Progenitor cell of endocrine pancreas (in vitro differentiated cells): ENCODE measurements around the gene XNDC1N. TPM values are rescaled to one million over a fixed set of nuclear protein-coding genes. Genes with fewer than 3 reads are reported as not detected.

Experiments
- DNase-seq: peaks from one replicate; pipeline ENCODE4 v3.0.0; 2021; ENCODE audit warnings: low spot score; ENCODE audit not compliant: unreplicated experiment
- H3K27ac Mint-ChIP-seq: 2 replicates; pipeline ENCODE4 v1.8.0; 2021; ENCODE audit warnings: mild to moderate bottlenecking, moderate library complexity, mixed read lengths
- H3K27me3 Mint-ChIP-seq: 2 replicates; pipeline ENCODE4 v1.8.0; 2021; ENCODE audit warnings: mixed read lengths
- H3K36me3 Mint-ChIP-seq: 2 replicates; pipeline ENCODE4 v1.8.0; 2022; ENCODE audit warnings: mixed read lengths; ENCODE audit not compliant: insufficient read depth
- H3K4me1 Mint-ChIP-seq: 2 replicates; pipeline ENCODE4 v1.8.0; 2021; ENCODE audit warnings: low read depth, mixed read lengths
- H3K4me3 Mint-ChIP-seq: 2 replicates; pipeline ENCODE4 v1.8.0; 2021; ENCODE audit warnings: low read depth, mild to moderate bottlenecking, moderate library complexity, mixed read lengths
- H3K9me3 Mint-ChIP-seq: 2 replicates; pipeline ENCODE4 v1.8.0; 2021; ENCODE audit warnings: low read depth, mixed read lengths
- total RNA-seq: library from RNA; stranded (reverse); gene quantifications from 2 replicates; pipeline ENCODE4 v1.2.1, GENCODE V29; 2021
- TF ChIP-seq, protein P1 (sequence below): fragments of 200-600 bp; sonication (generic); IDR thresholded peaks from one replicate; pipeline ENCODE4 v1.5.0; 2021; ENCODE audit warnings: antibody characterized with exemption, mild to moderate bottlenecking; ENCODE audit not compliant: unreplicated experiment

The XNDC1N gene
- total RNA-seq, 1 donor from 2014 or later: 12.3 TPM

DNA sequence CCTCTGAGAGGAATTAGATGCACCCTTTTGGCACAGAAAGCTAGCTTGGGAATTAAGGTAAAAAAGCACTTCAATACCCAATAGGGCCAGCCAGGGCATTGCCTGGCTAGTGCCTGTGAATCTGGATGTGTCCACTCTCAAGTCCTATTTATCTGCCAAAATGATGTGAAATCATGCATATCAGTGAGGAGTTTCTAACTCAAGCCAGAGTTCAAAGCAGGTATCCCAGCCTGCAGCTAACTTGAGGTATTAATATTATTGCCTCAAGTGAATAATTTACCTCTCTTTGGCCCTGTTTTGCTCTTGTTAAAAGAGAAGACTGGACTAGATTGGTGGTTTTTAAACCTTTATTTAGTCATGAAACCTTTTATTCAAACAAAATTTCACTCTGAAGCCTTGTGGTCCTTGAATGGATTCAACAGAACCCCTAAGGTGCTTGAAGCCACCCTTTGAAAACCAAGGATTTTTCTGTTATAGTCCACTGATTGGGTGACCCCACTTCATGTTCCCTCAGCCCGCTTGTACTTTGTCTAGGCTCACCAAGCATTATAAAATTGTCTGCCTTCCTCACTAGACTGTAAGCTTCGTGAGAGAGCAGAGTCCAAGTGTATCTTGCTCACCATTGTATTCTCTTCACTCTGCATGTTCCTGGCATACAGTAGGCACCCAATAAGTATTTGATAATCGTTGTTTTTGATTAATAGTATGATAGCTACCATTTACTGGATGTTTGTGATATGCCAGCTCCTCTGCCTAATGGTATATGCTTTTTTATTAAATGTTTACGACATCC lies 4.9 kb upstream of the XNDC1N start:
- Mint-ChIP-seq H3K27ac (no peak overlapping the region), H3K4me3 (no peak overlapping the region), H3K27me3 (no peaks in the 10 kb centered on the region), H3K9me3 (no peaks in the 10 kb centered on the region), H3K4me1 (peaks cover 14% of the 10 kb centered on the region), H3K36me3 (peaks cover 1% of the 10 kb centered on the region)
- DNase-seq: no peak
- TF ChIP-seq, protein P1, sequence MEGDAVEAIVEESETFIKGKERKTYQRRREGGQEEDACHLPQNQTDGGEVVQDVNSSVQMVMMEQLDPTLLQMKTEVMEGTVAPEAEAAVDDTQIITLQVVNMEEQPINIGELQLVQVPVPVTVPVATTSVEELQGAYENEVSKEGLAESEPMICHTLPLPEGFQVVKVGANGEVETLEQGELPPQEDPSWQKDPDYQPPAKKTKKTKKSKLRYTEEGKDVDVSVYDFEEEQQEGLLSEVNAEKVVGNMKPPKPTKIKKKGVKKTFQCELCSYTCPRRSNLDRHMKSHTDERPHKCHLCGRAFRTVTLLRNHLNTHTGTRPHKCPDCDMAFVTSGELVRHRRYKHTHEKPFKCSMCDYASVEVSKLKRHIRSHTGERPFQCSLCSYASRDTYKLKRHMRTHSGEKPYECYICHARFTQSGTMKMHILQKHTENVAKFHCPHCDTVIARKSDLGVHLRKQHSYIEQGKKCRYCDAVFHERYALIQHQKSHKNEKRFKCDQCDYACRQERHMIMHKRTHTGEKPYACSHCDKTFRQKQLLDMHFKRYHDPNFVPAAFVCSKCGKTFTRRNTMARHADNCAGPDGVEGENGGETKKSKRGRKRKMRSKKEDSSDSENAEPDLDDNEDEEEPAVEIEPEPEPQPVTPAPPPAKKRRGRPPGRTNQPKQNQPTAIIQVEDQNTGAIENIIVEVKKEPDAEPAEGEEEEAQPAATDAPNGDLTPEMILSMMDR: no peak

DNA sequence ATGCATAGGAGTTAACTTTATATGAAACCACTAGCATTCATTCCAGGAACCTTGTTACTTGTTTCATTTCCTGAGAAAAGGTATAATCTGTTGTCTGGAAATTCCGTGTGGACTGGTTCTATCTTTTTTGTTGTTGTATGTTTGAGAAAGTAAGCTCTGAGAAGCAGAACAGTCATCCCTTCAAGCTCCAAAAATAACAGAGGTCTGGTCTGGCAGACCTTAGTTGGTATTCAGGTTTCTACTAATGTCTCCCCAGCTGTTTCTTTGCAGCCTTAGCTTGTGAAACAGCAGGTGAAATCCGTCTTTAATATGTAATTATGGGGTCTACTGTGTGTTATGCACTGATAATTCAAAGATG lies 2.8 kb upstream of the XNDC1N start:
- TF ChIP-seq, protein P1: no peak
- Mint-ChIP-seq H3K36me3 (no peaks in the 10 kb centered on the region), H3K9me3 (no peaks in the 10 kb centered on the region), H3K4me3 (peak overlapping the region; percentile 97), H3K4me1 (peaks cover 22% of the 10 kb centered on the region), H3K27ac (no peak overlapping the region), H3K27me3 (no peaks in the 10 kb centered on the region)
- DNase-seq: no peak

DNA sequence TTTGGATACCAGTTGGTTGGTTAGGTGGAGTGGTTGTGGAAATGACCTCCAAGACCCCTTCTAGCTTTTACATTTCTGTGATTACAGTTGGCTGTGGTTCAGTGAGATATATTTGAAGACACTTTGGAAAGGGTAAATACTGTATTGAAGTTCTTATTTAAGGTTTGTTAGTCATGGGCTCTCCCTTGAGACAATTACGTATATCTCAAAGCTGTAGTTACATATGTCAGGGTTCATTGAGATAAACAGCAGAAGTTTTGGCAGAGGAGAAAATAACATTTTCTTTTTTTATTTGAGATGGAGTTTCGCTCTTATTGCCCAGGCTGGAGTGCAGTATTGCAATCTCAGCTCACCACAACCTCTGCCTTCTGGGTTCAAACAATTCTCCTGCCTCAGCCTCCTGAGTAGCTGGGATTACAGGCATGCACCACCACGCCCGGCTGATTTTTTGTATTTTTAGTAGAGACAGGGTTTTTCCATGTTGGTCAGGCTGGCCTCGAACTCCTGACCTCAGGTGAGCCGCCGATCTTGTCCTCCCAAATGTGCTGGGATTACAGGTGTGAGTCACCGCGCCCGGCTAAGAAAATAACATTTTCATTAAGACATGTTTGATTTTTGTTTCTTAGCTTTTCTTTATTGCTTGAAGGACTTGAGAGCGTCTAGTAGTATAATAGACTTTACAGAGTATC lies 2.3 kb upstream of the XNDC1N start:
- Mint-ChIP-seq H3K9me3 (no peaks in the 10 kb centered on the region), H3K27me3 (no peaks in the 10 kb centered on the region), H3K4me3 (peak overlapping the region; percentile 97), H3K36me3 (no peaks in the 10 kb centered on the region), H3K4me1 (peaks cover 22% of the 10 kb centered on the region), H3K27ac (no peak overlapping the region)
- TF ChIP-seq, protein P1: no peak
- no peak for DNase-seq

DNA sequence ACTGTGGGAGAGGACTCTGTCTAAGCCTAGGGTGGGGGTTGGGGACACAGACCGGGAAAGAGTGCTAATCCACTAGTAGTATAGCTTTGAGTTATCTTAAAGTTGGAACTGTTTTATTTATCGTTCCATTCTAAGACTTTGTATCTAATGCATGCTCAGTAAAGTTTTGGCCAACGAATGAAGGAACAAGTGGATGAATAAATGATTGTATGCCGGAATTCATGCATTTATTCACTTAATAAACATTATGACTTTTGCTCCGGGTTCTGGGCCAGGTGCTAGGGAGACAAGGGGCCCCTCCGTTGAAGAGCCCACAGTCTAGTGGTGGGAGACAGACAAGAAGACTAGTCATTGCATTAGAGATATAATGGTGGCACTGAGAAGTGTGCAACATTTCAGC lies 1.1 kb upstream of the XNDC1N start:
- TF ChIP-seq, protein P1: no peak
- Mint-ChIP-seq H3K4me3 (peak overlapping the region; percentile 97), H3K36me3 (peaks cover 2% of the 10 kb centered on the region), H3K27ac (peak overlapping the region; percentile 99), H3K4me1 (peaks cover 22% of the 10 kb centered on the region), H3K9me3 (no peaks in the 10 kb centered on the region), H3K27me3 (no peaks in the 10 kb centered on the region)
- no peak for DNase-seq

DNA sequence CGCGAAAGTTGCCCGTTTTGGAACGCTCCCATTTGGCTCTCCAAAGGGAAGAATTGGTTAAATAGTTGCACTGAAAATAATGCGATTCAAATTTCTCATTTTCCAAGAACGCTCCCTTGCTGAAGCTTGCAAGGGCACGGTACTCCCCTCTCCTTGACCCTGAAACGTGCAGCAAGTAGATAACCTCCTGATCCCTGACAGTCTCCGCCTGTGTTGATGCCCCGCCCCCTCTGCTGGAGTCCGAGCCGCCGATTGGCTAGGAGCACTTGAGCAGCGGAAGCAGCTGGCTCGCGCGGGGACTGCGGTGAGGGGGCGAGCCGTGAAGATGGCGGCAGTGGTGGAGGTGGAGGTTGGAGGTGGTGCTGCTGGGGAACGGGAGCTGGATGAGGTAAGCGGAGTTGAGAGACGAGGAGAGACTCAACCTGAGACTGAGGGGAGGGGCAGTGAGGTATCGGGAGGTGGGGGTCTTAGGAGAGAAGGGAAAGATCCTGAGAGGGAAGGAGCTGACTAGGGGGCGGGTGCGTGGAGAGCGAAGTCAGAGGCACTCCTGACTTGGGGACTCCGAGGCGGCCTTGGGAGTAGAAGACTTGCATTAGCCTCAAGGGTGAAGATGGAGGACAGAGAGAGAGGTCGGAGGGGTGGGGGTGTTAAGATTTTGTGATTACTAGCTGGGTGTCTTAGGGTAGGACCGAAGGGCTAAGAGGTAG lies 496 bp upstream of the XNDC1N start, which contains the start of gene RNF121:
TSS of gene RNF121 (plus strand) at position 310 of the 707 bp plus-strand sequence. CDS start at position 326, 16 bp downstream.
- Mint-ChIP-seq H3K9me3 (no peaks in the 10 kb centered on the region), H3K4me3 (peak within 1 kb of the TSS; percentile 97)
- DNase-seq: peak; percentile 91

More for the DNA sequence above, 496 bp upstream of the XNDC1N start, which contains the start of gene RNF121:
- Mint-ChIP-seq H3K27me3 (no peaks in the 10 kb centered on the region), H3K4me1 (peaks cover 22% of the 10 kb centered on the region), H3K36me3 (peaks cover 2% of the 10 kb centered on the region), H3K27ac (peak within 1 kb of the TSS; percentile 99)
- TF ChIP-seq, protein P1: no peak
